GM12875 (cell line): Measurements from ENCODE around the gene ASTN1.

Source experiments
- H3K4me3 ChIP-seq: one replicate; pipeline ENCODE4 v1.5.1; 2011; ENCODE audit warnings: low read depth, low read length, control low read depth
- TF ChIP-seq, protein P1 (sequence below): IDR thresholded peaks from 2 replicates; pipeline ENCODE4 v1.5.1; 2011; ENCODE audit warnings: low read depth, mild to moderate bottlenecking, control low read depth, inconsistent platforms, low read length, moderate library complexity, borderline replicate concordance; ENCODE audit not compliant: insufficient read depth

ASTN1 gene

DNA sequence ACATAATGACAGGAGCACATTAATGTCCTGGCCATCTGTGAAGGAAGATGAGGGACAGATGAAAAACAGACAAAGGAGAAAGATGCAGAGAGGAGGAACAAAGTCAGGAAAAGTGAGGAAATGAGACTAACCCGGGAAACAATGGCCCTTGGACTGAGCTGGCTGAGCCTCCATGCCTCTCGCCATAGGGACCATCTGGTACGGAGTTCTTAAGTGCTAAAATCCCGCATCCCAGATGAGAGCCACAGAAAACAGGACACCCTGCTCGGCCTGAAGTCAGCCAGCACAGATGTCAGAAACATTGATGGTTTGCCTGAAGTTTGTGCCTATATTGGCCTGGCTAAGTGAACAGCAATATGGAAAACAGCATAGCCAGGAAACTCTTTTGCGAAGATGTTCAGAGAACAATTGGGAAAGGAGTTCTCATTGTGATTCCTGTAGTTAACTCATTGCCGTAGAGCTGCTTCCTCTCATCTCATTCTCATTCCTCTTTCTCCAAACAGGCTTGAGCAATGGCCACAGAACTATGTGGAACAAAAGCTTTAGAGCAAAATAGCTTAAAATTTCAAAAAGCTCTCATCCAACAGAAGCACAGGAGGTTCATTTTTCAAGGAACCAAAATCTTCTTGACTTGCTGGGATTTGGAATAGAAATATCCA is 96.6 kb downstream of the ASTN1 start:
- TF ChIP-seq, protein P1, sequence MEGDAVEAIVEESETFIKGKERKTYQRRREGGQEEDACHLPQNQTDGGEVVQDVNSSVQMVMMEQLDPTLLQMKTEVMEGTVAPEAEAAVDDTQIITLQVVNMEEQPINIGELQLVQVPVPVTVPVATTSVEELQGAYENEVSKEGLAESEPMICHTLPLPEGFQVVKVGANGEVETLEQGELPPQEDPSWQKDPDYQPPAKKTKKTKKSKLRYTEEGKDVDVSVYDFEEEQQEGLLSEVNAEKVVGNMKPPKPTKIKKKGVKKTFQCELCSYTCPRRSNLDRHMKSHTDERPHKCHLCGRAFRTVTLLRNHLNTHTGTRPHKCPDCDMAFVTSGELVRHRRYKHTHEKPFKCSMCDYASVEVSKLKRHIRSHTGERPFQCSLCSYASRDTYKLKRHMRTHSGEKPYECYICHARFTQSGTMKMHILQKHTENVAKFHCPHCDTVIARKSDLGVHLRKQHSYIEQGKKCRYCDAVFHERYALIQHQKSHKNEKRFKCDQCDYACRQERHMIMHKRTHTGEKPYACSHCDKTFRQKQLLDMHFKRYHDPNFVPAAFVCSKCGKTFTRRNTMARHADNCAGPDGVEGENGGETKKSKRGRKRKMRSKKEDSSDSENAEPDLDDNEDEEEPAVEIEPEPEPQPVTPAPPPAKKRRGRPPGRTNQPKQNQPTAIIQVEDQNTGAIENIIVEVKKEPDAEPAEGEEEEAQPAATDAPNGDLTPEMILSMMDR: no peak
- H3K4me3 ChIP-seq: no peak overlapping the region

DNA sequence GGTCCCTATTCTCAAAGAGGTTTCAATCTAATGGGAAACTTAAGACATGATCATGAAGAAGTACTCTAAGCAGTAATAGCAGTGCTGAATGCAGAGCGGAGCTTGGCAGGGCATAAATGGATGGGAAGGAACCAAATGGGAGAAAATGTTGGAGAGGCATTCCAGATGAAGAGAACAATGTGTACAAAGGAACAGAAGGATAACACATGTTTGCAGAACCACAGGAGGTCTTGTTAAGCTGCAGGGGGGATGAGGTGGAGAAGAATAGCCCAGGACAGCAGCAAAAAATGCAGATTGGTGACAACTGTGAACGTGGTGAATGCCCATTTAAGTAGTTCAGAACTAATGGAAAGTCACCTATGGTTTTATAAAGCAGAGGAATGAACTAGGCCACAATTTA is 99.1 kb downstream of the ASTN1 start:
- TF ChIP-seq, protein P1: no peak
- no peak overlapping the region for H3K4me3 ChIP-seq

DNA sequence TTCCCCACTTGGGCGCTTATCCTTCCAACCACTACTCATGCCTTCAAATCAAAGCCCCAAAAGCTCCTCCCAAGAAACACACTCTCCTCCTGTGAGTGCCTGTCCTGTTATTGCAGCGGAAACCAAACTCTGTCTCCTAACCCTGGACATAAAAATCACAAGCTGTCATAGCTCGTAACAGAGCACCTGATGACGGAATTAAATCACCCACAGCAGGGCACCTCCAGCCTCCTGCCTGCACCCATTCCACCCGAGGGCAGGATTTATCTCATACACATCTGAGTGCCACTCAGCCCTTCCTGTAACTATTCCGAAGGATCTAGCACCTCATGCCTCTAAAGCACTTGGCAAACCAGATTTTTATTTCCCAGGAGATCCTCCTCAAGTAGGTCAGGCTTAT is 100.9 kb downstream of the ASTN1 start:
- no peak overlapping the region for H3K4me3 ChIP-seq
- TF ChIP-seq, protein P1: no peak

DNA sequence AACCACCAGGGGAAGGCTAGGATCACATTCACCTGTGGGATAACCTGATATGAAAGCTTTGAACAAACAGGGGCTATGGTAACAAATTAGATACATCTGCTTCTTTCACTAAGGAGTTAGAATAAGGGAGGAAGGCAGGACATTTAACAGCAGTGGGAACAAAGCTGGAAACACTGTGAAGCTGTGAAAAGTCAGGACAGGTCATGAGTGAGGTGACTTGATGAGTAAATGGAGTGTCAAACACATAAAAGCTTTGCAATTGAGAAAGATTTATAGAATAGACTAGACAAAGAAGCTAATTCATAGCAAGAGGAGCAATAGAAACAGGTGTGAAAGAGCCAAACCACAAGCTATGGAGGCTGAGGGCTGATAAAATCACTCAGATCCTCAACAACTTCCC is 110.0 kb downstream of the ASTN1 start:
- TF ChIP-seq, protein P1: no peak
- no peak overlapping the region for H3K4me3 ChIP-seq

DNA sequence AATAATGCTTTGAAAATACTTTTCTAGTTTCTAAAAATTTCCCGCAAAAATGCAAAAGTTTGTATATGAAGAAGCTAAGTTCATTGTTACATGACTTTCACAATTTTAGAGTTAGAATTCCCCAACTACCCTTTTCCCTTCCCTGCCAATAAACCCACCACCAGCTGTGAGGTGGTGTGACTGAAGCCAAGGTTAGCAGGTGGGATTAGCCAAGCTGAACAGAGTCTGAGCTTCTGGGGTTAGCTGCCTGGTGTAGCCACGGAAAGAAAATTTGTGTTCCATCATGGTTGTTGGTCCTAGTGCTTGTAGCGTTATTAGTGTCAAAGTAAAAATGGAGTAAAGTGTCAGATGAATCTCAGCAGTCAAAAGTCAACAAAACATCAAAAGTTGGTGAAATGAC is 110.9 kb downstream of the ASTN1 start:
- H3K4me3 ChIP-seq: no peak overlapping the region
- TF ChIP-seq, protein P1: no peak

DNA sequence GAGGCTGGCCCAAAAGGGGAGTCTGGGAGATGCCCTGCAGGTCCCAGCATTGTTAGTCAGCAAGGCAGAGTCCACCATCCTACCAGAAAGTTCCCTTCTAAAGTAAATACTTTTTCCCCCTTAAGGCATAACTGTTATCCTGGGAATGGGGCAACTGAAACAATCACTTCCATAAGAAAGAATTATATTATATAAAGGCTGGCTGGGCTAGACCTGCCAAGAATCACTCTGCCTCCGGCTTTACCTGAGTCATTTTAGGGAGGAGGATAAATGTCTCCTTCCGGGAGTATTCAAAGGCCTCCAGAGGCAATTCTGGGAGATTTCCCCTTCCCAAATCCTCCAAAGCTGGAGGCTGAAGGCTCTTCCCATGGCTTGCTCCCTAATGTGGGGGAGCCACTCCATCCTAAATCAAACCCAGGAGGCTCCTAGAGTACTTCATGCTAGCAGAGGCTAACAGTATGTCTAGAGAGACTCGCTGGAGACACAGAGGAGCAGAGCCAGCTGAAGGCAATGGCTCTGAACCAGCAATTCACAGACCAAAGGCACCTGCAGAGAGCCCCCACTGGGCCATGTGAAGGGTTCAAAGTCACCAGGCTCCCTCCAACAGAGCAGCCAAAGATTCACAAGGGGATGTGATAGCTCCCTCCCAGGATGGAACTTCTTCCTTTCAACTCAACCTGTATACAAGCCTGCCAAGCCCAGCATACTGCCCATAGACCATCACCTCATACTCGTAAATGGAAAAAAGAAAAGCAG is 116.0 kb downstream of the ASTN1 start:
- TF ChIP-seq, protein P1: no peak
- no peak overlapping the region for H3K4me3 ChIP-seq

DNA sequence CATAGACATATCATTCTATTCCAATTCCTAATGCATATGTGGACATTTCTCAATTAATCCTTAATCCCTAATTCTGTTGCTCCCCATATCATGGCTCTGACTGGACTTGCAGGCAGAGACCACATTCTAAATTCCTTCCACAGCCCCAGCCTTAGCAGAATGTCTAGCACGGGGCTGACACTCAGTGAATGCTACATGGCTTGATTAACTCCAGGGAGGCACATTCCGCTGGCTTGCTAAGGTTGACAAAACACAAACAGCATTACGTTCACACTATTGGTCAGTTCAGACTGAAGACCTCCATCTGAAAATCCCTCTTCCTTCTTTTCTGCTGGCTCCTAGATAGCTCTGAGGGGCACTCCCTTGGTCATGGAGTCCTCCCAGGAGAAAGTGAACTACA is 119.4 kb downstream of the ASTN1 start:
- TF ChIP-seq, protein P1: no peak
- H3K4me3 ChIP-seq: no peak overlapping the region
